Mucosa of descending colon (tissue), 3 donors: ENCODE measurements around the gene NAA40. TPM values are rescaled to one million over a fixed set of nuclear protein-coding genes. Genes with fewer than 3 reads are reported as not detected.

Experiments
- ATAC-seq: fragments of 200-7000 bp; cut with Tn5 transposase; one replicate; pipeline ENCODE4 v1.9.1; 2020; ENCODE audit warnings: mild to moderate bottlenecking, moderate library complexity
- DNase-seq, 3 donors: peaks; one replicate each; pipeline ENCODE4 v3.0.0-alpha.2; 2020
- H3K36me3 ChIP-seq: fragments of 200-600 bp; one replicate; pipeline ENCODE4 v1.8.0; 2021; ENCODE audit warnings: low read depth, mild to moderate bottlenecking
- H3K4me1 ChIP-seq: fragments of 200-600 bp; one replicate; pipeline ENCODE4 v1.8.0; 2021; ENCODE audit warnings: low read depth, mild to moderate bottlenecking
- H3K4me3 ChIP-seq: fragments of 200-600 bp; one replicate; pipeline ENCODE4 v1.8.0; 2021; ENCODE audit warnings: mild to moderate bottlenecking
- H3K9me3 ChIP-seq: fragments of 200-600 bp; one replicate; pipeline ENCODE4 v1.8.0; 2021; ENCODE audit warnings: mild to moderate bottlenecking
- CTCF ChIP-seq: fragments of 200-600 bp; IDR thresholded peaks from one replicate; pipeline ENCODE4 v1.8.0; 2022; ENCODE audit warnings: antibody characterized with exemption, mild to moderate bottlenecking
- intact Hi-C, 2 donors: fragments of 100-400 bp; cut with DNase I in 1 of 2; cut with micrococcal nuclease in 1 of 2; formaldehyde crosslinking; loops; one replicate each; pipeline versions ENCODE4 v1.11.0 to v1.11.1; 2022; cut with DNase I, micrococcal nuclease
- total RNA-seq, 3 donors: library from RNA; stranded (reverse); fragmentation: NEBNext Ultra II Directional in 2 of 3; extraction: Animal tissue kit (Norgen Biotek cat#: 25700) in 2 of 3; gene quantifications; one replicate each; pipeline versions ENCODE4 v1.2.1 to v1.2.4, GENCODE V29; 2021 to 2023
- donor health status: DM: no; HTN: no; CAD: no; lungs with moderate emphysema.
- donor health status: DM: no; HTN: no; CAD: no.
- donor health status: DM: no; HTN: yes; CAD: no.

NAA40 gene
- total RNA-seq, 3 donors from 2014 or later, result 18.7 to 43.6 (median 23.4) TPM

DNA sequence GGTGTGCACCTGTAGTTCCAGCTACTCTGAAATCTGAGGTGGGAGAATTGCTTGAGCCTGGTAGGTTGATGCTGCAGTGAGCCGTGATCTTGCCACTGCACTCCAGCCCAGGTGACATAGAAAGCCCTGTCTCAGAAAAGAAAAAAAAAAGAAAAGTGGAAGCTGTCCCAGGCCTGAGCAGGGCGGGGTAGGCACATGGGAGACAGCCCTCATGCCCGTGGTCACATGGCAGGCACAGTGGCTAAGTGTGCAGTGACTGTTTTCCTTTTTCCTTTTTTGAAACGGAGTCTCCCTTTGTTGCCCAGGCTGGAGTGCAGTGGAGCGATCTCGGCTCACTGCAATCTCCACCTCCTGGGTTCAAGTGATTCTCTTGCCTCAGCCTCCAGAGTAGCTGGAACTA lies 55.2 kb downstream of the NAA40 start:
- peak; percentile 33 for ATAC-seq
- H3K4me1 ChIP-seq, result peaks cover under 1% of the 10 kb centered on the region
- no peak for TF ChIP-seq CTCF
- no peak overlapping the region for H3K4me3 ChIP-seq
- intact Hi-C loops, result no loop called here
- H3K9me3 ChIP-seq, result no peaks in the 10 kb centered on the region
- no peak for DNase-seq
- H3K36me3 ChIP-seq, result peaks cover 10% of the 10 kb centered on the region

DNA sequence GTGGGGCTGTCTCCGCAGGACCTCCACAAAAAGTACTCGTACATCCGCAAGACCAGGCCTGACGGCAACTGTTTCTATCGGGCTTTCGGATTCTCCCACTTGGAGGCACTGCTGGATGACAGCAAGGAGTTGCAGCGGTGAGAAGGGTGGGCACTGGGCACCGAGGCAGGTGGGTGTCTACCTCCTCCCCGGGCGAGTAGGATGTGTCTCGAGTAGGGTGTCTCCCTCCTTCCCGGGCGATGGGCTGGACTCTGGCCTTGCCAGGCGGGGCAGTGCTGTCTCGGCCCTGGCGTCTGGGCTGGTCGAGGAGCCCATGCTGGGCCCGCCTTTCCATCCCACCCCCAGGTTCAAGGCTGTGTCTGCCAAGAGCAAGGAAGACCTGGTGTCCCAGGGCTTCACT lies 57.7 kb downstream of the NAA40 start:
- Histone ChIP-seq H3K4me1 (peaks cover 15% of the 10 kb centered on the region), H3K9me3 (no peaks in the 10 kb centered on the region), H3K4me3 (no peak overlapping the region), H3K36me3 (peaks cover 10% of the 10 kb centered on the region)
- intact Hi-C loops, result no loop called here
- DNase-seq (no peak), ATAC-seq (no peak)
- no peak for TF ChIP-seq CTCF

DNA sequence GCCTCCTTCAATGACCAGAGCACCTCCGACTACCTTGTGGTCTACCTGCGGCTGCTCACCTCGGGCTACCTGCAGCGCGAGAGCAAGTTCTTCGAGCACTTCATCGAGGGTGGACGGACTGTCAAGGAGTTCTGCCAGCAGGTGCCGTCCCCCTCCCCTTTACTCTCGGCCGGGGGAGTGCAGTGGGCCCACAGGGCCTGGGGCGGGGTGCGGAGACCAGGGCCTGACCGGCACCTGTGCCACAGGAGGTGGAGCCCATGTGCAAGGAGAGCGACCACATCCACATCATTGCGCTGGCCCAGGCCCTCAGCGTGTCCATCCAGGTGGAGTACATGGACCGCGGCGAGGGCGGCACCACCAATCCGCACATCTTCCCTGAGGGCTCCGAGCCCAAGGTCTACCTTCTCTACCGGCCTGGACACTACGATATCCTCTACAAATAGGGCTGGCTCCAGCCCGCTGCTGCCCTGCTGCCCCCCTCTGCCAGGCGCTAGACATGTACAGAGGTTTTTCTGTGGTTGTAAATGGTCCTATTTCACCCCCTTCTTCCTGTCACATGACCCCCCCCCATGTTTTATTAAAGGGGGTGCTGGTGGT lies 58.4 kb downstream of the NAA40 start:
- no peak for DNase-seq
- Histone ChIP-seq H3K4me1 (peaks cover 15% of the 10 kb centered on the region), H3K4me3 (no peak overlapping the region), H3K36me3 (peaks cover 10% of the 10 kb centered on the region), H3K9me3 (no peaks in the 10 kb centered on the region)
- ATAC-seq, result no peak
- no peak for TF ChIP-seq CTCF
- intact Hi-C loops, result no loop called here

DNA sequence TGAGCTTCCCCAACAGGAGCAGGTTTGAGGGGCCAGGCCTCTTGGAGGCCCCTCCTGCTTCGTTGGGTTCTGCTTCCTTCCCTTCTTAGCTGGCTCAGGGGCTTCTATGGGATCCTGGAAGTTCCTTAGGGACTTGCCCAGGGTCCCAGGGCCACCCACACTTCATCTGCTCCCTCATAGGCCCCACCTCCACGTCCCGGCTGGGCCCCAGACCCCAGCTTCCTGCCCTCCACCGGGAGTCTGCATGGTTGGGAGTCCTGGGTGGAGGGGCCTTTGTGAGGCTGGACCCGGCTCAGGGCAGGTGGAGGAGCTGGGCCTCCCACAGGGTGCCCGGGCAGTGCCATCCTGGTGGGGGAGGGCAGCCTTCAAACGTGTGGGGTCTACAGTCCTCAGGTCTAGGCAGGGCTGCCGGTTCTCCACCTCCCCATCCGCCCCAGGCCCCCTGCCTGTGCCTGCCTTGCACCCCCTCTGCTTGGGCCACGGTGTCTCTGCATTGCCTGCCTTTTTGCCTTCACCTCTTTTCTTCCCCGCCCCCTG lies 59.1 kb downstream of the NAA40 start:
- ATAC-seq (no peak), DNase-seq (no peak)
- no peak for TF ChIP-seq CTCF
- Histone ChIP-seq H3K4me3 (no peak overlapping the region), H3K9me3 (no peaks in the 10 kb centered on the region), H3K36me3 (peaks cover 10% of the 10 kb centered on the region), H3K4me1 (peaks cover 15% of the 10 kb centered on the region)
- intact Hi-C loops, result no loop called here

DNA sequence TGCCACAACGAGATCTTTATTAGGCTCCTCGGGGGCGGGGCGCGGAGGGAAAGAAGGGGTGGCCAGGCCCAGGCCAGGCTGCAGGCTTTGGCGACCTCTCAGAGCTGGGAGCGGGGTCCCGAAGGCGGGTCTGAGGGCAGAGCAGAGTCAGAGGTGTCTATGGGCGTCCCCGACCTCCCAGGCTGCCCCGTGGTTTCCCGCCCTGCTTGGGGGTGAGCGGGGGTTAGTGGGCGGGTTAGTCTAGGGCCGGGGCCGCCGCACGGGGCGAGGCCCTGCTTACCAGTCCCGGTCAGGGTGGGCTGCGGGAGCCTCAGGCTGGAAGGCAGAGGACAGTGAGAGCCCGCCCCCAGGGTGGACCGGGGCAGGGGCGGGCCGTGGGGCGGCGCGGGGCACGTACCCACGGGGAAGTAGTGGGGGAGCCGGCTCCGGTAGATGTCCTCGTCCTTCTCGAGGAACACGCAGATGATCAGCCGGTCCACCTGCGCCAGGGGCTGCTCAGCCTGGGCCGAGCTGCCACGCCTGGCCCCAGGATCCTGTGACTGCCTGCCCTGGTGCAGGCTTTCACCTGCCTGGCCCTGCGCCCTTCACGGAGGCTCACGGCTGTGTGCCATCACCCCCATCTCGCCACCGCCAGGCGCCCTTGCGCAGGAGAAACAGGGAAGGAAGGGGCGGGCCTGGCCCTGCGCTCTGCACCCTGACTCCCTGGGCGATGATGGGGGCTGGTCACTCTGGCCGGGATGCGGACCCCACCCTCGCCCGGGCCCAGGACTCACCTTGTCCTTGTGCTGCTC lies 60.0 kb downstream of the NAA40 start:
- intact Hi-C loops, result no loop called here
- Histone ChIP-seq H3K9me3 (no peaks in the 10 kb centered on the region), H3K36me3 (peaks cover 10% of the 10 kb centered on the region), H3K4me3 (no peak overlapping the region), H3K4me1 (peaks cover 15% of the 10 kb centered on the region)
- DNase-seq (peak in 1 of 3 donors; percentile 65), ATAC-seq (peak; percentile 6)
- no peak for TF ChIP-seq CTCF
